GM12801 (cell line): Measurements from ENCODE around the gene SH2D1A.

Source experiments
- TF ChIP-seq, protein P1 (sequence below): IDR thresholded peaks from one replicate; pipeline ENCODE4 v1.5.1; 2011; ENCODE audit warnings: control low read depth; ENCODE audit not compliant: insufficient read length; ENCODE audit errors: extremely low read depth

Gene SH2D1A

GRCh38 chrX:124362761-124363160, 16.4 kb downstream of the SH2D1A start:
- TF ChIP-seq, protein P1, sequence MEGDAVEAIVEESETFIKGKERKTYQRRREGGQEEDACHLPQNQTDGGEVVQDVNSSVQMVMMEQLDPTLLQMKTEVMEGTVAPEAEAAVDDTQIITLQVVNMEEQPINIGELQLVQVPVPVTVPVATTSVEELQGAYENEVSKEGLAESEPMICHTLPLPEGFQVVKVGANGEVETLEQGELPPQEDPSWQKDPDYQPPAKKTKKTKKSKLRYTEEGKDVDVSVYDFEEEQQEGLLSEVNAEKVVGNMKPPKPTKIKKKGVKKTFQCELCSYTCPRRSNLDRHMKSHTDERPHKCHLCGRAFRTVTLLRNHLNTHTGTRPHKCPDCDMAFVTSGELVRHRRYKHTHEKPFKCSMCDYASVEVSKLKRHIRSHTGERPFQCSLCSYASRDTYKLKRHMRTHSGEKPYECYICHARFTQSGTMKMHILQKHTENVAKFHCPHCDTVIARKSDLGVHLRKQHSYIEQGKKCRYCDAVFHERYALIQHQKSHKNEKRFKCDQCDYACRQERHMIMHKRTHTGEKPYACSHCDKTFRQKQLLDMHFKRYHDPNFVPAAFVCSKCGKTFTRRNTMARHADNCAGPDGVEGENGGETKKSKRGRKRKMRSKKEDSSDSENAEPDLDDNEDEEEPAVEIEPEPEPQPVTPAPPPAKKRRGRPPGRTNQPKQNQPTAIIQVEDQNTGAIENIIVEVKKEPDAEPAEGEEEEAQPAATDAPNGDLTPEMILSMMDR = no peak

DNA sequence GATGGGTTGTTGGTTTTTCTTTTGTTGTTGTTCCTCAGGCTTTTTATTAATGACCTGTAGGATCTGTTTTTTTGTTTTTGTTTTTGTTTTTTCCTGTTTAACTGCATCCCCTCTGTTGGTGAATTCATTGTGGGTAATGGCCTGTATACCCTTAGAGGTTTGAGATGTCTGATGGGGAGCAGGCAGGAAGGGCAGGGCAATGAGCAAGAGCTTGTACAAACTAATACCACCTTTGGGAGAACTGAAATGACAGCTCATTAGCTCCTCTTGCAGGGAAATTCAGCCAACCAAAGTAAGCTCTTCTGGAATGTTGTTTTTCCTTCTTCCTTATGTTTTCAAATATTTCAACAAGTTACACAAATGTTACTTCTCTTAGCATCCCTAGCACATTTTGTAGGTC, 23.4 kb downstream of the SH2D1A start:
- TF ChIP-seq, protein P1 = no peak

- TF ChIP-seq, protein P1 = no peak
These were observed 27.0 kb downstream of the SH2D1A start for GRCh38 chrX:124373348-124373747.

- TF ChIP-seq, protein P1 = no peak
These were observed 32.3 kb downstream of the SH2D1A start for GRCh38 chrX:124378643-124379042.

DNA sequence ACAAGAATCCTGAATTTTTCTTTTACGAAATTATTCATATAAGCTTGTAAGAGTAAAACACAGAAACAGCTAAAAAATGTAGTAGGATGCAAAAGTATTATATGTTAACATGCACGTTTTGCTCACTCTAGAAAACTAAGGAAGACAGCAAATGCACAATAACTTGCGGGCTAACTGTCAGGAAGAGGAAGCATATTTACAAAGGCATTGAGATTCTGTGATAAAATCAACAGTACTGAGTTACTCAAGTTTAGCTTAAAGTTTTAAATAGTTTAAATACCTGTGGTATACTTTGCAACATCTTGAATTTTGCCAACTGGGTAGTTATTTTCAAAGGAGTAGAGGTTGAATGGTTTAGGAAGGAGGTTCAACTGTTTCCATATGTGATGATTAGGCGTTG, 37.0 kb downstream of the SH2D1A start:
- TF ChIP-seq, protein P1 = no peak

DNA sequence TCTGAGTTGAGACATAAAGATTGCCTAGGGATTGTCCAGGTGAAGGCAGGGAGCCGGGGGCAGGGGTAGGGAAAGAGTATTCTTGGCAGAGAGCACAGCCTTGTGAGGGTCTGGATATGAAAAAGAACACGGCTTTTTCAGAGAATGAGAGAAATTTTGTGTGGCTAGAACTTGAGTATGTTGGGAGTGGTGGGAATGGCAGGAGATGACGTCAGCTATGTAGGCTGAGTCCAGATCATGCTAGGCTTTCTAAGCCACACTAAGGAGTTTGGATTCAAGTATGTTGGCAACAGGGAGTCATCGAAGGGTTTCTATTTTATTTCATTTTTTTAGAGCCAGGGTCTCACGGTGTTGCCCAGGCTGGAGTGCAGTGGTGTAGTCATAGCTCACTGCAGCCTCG, 40.0 kb downstream of the SH2D1A start:
- TF ChIP-seq, protein P1 = no peak

GRCh38 chrX:124388562-124388961, 42.2 kb downstream of the SH2D1A start:
- TF ChIP-seq, protein P1 = no peak

GRCh38 chrX:124392794-124393193, 46.4 kb downstream of the SH2D1A start:
- TF ChIP-seq, protein P1 = no peak
